NB4 (cell line): ENCODE results near the gene PXN.
"Not testable (repeated sequence)": the region's sequence is repeated elsewhere in the genome, so short reads cannot be mapped to it uniquely, and the experiment has no call there.

ENCODE experiments used
- DNase-seq: peaks from one replicate; pipeline ENCODE4 v3.0.0; 2010; ENCODE audit warnings: low read depth
- H3K4me3 ChIP-seq: one replicate; pipeline ENCODE4 v1.5.1; 2011; ENCODE audit warnings: mild to moderate bottlenecking, low read depth, low read length, moderate library complexity
- CTCF ChIP-seq: IDR thresholded peaks from one replicate; pipeline ENCODE4 v1.5.1; 2012; ENCODE audit warnings: low read depth, low read length
- MAX ChIP-seq: IDR thresholded peaks from 2 replicates; pipeline ENCODE4 v1.6.1; 2011; ENCODE audit warnings: low read depth, low read length
- MYC ChIP-seq: IDR thresholded peaks from 2 replicates; pipeline ENCODE4 v1.6.1; 2011; ENCODE audit warnings: low read depth, low read length
- POLR2A ChIP-seq: IDR thresholded peaks from 2 replicates; pipeline ENCODE4 v1.6.1; 2011; ENCODE audit warnings: mild to moderate bottlenecking; ENCODE audit not compliant: insufficient read length; ENCODE audit errors: extremely low read depth

PXN gene

GRCh38 chr12:120194226-120194533 is 71.3 kb downstream of the PXN start:
- peak overlapping the region; percentile 79 for H3K4me3 ChIP-seq
- DNase-seq: no peak
- TF ChIP-seq MAX (no peak), POLR2A (no peak), MYC (no peak), CTCF (no peak)

GRCh38 chr12:120193286-120193685 is 72.2 kb downstream of the PXN start:
- not testable (repeated sequence) for DNase-seq
- H3K4me3 ChIP-seq: peak overlapping the region; percentile 79

GRCh38 chr12:120190985-120191480 is 74.5 kb downstream of the PXN start:
- DNase-seq: no peak
- TF ChIP-seq CTCF: no peak
- no peak for TF ChIP-seq MYC
- no peak for TF ChIP-seq MAX
- TF ChIP-seq POLR2A: no peak
- no peak overlapping the region for H3K4me3 ChIP-seq

GRCh38 chr12:120190386-120190785 is 75.1 kb downstream of the PXN start:
- no peak for DNase-seq
- TF ChIP-seq POLR2A (no peak), CTCF (no peak), MAX (no peak), MYC (no peak)
- H3K4me3 ChIP-seq: no peak overlapping the region

- no peak for DNase-seq
- TF ChIP-seq MYC (no peak), MAX (no peak), CTCF (no peak), POLR2A (no peak)
Observed at GRCh38 chr12:120186654-120187053, 78.9 kb downstream of the PXN start.

GRCh38 chr12:120183211-120183631 is 82.3 kb downstream of the PXN start:
- no peak overlapping the region for H3K4me3 ChIP-seq
- DNase-seq: no peak
- TF ChIP-seq CTCF (no peak), MAX (no peak), MYC (no peak), POLR2A (no peak)

More at GRCh38 chr12:120186654-120187053, 78.9 kb downstream of the PXN start:
- H3K4me3 ChIP-seq: no peak overlapping the region
